ENCODE results near the gene ANKRD39. TPM values are rescaled to one million over a fixed set of nuclear protein-coding genes. Genes with fewer than 3 reads are reported as not detected.

Gene ANKRD39
- total RNA-seq, 1 experiment from 2014 or later, result 12.2 TPM

GRCh38 chr2:96861074-96861473 lies 3.3 kb upstream of the ANKRD39 start:
- intact Hi-C loops (cut with micrococcal nuclease; ENCODE audit: unreplicated experiment), result no loop called here
- Mint-ChIP-seq H3K9me3 (ENCODE audit: low read depth, unreplicated experiment) (no peaks in the 10 kb centered on the region), H3K27ac (ENCODE audit: unreplicated experiment) (no peak overlapping the region), H3K4me3 (ENCODE audit: low read depth, unreplicated experiment) (no peak overlapping the region), H3K4me1 (ENCODE audit: low read depth, unreplicated experiment) (peaks cover 11% of the 10 kb centered on the region), H3K27me3 (ENCODE audit: unreplicated experiment) (no peaks in the 10 kb centered on the region), H3K36me3 (ENCODE audit: insufficient read depth, unreplicated experiment) (peaks cover 60% of the 10 kb centered on the region)
- no peak for DNase-seq
- CTCF ChIA-PET, result no interaction called here
- BruUV-seq (replicated peaks), result no TSS peak
- no peak for TF ChIP-seq CTCF (IDR thresholded peaks at IDR 0.05; ENCODE audit: unreplicated experiment)

GRCh38 chr2:96860065-96861029 lies 2.5 kb upstream of the ANKRD39 start:
- no peak for TF ChIP-seq CTCF (IDR thresholded peaks at IDR 0.05; ENCODE audit: unreplicated experiment)
- CTCF ChIA-PET, result no interaction called here
- Mint-ChIP-seq H3K9me3 (ENCODE audit: low read depth, unreplicated experiment) (no peaks in the 10 kb centered on the region), H3K36me3 (ENCODE audit: insufficient read depth, unreplicated experiment) (peaks cover 54% of the 10 kb centered on the region), H3K4me1 (ENCODE audit: low read depth, unreplicated experiment) (peaks cover 11% of the 10 kb centered on the region), H3K27me3 (ENCODE audit: unreplicated experiment) (no peaks in the 10 kb centered on the region), H3K4me3 (ENCODE audit: low read depth, unreplicated experiment) (no peak overlapping the region), H3K27ac (ENCODE audit: unreplicated experiment) (no peak overlapping the region)
- DNase-seq, result no peak
- intact Hi-C loops (cut with micrococcal nuclease; ENCODE audit: unreplicated experiment), result no loop called here
- BruUV-seq (replicated peaks), result no TSS peak

GRCh38 chr2:96859681-96860064 lies 1.9 kb upstream of the ANKRD39 start:
- no TSS peak for BruUV-seq (replicated peaks)
- CTCF ChIA-PET, result no interaction called here

GRCh38 chr2:96859099-96859649 lies 1.4 kb upstream of the ANKRD39 start:
- Mint-ChIP-seq H3K4me1 (ENCODE audit: low read depth, unreplicated experiment) (peaks cover 11% of the 10 kb centered on the region), H3K27me3 (ENCODE audit: unreplicated experiment) (no peaks in the 10 kb centered on the region), H3K4me3 (ENCODE audit: low read depth, unreplicated experiment) (peak overlapping the region; percentile 98), H3K9me3 (ENCODE audit: low read depth, unreplicated experiment) (no peaks in the 10 kb centered on the region), H3K27ac (ENCODE audit: unreplicated experiment) (no peak overlapping the region), H3K36me3 (ENCODE audit: insufficient read depth, unreplicated experiment) (peaks cover 54% of the 10 kb centered on the region)
- no peak for DNase-seq
- no TSS peak for BruUV-seq (replicated peaks)
- intact Hi-C loops (cut with micrococcal nuclease; ENCODE audit: unreplicated experiment), result loop anchor here (5.0 kb wide), 1 partner anchor 253 kb away; the partner anchor contains the start of gene ANKRD36
- CTCF ChIA-PET, result interaction anchor here (0.5 to 3.1 kb wide), 3 partner anchors 9 to 151 kb away, joined by 3 to 39 read pairs (median 23); no protein-coding TSS in a partner anchor
- TF ChIP-seq CTCF (IDR thresholded peaks at IDR 0.05; ENCODE audit: unreplicated experiment), result no peak

More at GRCh38 chr2:96859681-96860064, 1.9 kb upstream of the ANKRD39 start:
- DNase-seq, result no peak
- Mint-ChIP-seq H3K27me3 (ENCODE audit: unreplicated experiment) (no peaks in the 10 kb centered on the region), H3K4me1 (ENCODE audit: low read depth, unreplicated experiment) (peaks cover 11% of the 10 kb centered on the region), H3K4me3 (ENCODE audit: low read depth, unreplicated experiment) (no peak overlapping the region), H3K27ac (ENCODE audit: unreplicated experiment) (no peak overlapping the region), H3K36me3 (ENCODE audit: insufficient read depth, unreplicated experiment) (peaks cover 54% of the 10 kb centered on the region), H3K9me3 (ENCODE audit: low read depth, unreplicated experiment) (no peaks in the 10 kb centered on the region)
- no peak for TF ChIP-seq CTCF (IDR thresholded peaks at IDR 0.05; ENCODE audit: unreplicated experiment)
- intact Hi-C loops (cut with micrococcal nuclease; ENCODE audit: unreplicated experiment), result loop anchor here (5.0 kb wide), 1 partner anchor 253 kb away; the partner anchor contains the start of gene ANKRD36
